Measurements from ENCODE around the gene CERS6.

The CERS6 gene

DNA sequence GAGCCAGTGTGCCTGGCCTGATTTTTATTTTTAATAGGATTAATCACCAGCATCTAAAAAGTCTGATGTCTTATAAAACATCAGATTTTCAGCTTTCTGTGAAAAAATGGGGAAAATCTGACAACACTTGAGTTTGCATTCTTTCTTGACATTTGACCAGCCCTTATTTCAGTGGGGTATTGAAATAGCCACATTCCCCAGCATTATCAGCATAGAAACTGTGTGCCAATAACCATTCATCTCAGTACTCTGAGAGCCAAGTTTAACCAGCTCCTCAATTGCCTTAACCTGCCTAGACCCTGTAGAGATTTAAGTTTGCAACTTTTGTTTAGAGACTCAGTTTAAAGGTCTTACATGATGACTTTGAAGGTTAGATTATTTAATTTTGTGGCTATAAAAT lies 155.0 kb downstream of the CERS6 start:
- no peak for DNase-seq

DNA sequence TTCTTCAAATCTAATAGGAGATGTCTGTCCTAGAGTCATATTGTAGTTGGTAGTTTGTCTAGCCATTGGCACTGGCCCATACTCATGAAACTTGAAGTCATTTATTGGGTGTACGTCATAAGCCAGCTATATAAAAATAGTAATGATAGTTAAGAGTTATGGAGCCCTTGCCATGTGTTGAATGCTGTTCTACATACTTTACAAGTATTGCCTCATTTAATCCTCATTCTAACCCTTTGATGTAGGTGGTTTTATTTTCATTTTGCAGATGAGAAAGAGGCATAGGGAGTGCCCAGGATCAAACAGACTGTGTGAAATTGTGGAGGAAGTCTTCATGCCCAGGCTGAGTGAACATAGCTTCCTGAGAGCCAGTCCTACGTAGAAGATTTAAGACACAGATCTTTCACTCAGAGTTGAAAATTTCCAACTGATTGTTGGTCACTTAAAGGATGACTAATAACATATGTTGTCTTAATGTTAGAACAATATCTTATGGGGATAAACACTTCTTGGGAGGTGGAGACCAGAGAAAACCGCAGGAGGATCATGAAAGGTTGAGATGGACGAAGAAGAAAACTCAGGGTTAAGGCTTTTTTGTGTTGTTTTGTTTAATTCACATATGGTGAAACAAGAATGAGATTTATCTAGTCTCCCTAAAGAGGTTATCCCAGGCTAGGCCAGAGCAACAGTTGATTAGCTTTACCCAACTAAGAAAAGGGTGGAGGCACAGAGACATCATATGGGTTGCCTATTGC lies 156.0 kb downstream of the CERS6 start:
- no peak for DNase-seq

DNA sequence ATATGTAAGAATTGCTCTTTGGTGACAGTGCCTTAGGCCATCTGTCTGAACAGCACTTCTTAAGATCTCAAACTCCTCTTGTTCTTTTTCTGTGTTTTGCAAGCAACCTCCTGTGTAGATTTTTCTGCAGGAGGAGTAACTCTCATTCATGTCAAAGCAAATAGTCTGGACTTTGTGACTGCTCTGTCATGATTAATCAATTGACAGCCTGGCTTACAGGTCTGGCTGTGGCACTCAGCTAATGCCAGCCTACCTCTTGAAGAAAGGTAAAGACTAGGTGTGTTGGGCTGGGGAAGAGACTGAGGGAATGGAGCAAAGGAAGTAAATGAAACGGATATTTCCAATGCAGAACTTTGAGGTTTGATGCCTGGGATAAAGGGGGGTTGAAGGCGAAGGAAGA lies 156.6 kb downstream of the CERS6 start:
- no peak for DNase-seq

DNA sequence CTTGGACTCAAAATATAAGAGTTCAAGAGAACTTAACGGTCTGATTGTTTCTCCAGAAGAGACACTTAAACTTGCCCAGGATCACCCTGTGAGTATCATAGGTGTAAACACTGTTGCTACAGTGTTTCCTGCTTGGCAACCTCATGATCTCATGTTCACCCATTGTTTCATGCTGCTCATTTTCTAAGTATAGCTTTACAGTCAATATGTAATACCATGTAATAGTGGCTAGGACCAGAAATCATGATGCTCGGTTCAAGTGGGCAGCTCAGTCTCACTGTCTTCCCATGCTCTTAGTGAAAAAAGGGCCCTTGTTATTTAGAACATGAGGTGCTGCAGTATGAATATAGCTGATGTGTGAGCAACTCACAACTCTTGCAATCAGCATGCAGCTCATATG lies 157.5 kb downstream of the CERS6 start:
- DNase-seq: no peak

DNA sequence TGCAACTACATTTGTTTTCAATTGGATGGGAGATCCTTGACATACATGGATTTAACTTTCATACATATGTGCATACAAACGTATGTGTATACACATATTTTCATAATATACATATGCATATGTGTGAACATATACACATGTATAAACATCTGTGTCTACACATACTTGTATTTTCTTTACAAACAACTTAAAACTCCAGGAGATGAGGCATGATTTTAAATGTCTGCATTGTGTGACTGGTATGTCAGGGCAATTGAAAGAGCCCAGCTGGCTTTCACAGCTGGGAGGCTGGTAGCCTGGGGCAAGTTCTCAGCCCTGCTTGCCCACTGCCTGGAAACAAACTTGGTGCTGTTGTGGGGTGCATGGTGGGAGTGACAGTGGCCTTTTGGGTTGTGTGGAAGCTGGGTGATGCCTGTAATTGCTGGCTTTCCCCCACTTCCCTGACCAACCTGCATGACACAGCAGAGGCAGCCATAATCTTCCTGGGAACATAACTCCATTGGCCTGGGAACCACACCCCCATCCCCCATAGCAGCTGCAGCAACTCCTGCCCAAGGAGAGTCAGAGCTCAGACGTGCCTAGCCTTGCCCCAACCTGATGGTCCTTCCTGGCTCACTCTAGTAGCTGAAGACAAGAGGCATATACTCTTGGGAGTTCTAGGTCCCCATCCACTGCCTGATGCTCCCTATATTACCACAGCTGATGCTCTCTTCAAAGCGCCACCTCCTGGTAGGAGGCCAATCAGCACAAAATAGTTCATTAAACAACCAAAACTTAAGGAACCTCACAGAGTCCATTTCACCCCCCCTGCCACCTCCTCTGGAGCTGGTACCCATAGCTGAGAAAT lies 158.3 kb downstream of the CERS6 start:
- no peak for DNase-seq

DNA sequence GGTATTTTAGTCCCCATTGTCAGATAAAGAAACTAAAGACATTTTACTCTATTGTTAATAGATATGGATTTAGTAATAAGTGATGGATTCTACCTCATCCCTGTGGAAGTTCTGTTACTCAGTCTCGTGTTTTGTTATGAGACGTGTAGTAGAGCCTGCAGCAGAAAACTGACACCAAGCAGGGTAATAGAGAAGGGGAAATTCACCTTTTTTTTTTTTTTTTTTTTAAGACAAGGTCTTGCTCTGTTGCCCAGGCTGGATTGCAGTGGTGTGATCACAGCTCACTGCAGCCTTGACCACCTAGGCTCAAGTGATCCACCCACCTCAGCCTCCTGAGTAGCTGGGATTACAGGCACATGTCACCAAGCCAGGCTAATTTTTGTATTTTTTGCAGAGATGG lies 164.5 kb downstream of the CERS6 start:
- no peak for DNase-seq

DNA sequence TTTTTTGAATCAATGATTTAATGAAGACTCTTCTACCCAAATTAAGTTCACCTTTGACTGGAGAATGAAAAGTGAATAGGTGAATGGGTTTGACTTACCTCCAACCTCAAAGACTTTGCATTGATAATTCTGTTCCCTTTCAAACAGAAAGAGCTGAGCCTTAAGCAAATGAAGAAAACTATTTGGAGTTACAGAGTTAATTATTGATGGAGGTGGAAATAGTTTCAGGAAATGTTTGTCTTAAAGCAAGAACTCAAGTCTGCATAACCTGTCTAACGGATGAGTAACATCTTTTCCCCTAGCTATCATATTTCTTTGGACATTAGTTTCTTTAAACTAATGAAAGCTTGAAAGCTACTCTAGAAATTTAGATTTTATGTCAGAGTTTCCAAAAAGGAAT lies 166.5 kb downstream of the CERS6 start:
- DNase-seq: no peak

DNA sequence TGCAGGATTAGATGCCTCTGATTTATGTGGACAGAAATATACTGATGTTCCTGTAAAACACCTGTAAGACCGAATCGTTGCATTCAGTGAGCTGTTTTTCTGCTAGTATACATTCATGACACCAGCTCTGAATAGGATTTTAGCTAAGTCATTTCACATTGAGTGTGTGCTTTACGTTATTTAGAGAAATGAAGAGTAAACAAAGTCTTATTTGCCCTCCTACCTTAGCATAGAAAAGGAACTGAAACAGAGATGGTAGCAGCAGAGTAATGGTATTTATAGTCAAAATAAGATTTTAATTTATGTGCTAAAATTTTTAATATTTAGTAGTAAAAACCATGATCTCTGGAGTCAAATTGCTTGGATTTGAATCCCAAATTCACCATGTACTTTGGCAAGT lies 168.0 kb downstream of the CERS6 start:
- no peak for DNase-seq

DNA sequence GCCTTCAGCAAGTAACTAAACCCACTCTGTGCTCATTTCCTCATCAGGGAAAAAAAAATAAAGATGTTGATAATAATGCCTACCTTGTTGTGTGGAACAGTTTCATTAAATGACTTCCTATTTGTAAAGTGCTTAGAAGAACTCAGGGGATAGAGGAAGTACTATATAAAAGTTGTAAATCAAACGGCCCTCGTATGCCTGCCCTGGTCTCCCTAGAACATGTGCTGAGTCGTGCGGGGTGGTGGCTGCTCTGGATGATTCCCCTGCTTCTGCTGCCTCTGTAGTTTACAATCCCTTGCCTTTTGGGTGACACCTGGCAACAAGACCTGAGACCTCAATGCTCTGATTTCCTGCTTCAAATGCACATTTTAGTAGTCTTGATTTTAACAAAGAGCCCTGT lies 170.0 kb downstream of the CERS6 start:
- DNase-seq: no peak

DNA sequence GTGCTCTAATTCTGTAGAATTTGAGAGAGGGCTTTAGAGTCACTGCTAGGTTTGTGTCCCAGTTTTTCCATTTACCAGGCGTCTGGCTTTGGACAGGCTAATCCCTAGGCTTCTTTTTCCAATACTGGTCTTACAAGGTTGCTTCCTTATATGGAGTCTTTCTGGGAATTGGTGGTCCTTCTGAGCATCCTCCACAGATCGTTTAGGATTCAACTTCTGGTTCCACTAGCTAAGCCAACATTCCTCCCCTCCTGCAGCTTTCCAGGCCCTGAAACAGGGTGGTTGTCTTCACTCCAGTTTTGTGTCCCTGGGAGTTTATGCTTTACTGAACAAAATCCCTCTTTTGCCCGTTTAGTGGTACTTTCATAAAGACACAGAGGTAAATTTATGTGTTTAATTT lies 170.6 kb downstream of the CERS6 start:
- no peak for DNase-seq

DNA sequence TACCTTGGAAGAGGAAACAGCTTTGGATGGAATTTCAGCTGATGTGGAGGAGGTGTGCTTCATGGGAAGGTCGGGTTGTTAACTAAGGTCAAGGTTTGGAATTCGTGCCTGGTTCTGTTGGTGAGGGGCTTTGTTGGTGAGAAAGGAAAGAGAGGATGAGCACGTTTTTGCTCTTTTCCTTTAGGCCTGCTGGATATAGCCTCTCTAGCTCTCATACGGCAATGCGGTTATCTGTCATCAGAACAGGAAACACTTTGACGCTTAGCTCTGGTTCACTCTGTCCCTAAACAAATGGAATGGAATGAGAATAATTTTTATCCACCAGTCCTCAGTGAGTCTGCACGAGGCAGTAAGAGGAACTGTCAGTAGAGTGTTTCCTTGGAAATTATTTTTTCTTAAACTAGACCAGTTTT lies 176.6 kb downstream of the CERS6 start:
- no peak for DNase-seq

DNA sequence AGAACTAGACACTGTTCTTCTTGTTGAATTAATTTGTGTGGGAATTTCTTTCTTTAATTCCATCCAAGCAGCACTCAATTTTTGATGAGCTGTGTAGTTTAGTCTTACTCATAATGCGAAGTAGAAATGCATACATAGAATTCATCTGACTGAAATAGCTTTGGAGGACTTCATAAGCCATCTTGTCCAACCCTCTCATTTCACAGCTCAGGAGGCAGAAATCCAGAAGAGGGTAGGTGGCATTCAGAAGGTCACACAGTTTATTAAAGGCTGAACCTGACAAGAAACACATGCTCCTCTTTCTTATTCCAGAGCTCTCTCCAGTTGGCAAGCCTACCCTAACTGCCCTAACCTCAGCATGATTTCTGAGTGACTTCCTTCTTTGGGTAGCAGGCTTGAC lies 177.1 kb downstream of the CERS6 start:
- DNase-seq: no peak

DNA sequence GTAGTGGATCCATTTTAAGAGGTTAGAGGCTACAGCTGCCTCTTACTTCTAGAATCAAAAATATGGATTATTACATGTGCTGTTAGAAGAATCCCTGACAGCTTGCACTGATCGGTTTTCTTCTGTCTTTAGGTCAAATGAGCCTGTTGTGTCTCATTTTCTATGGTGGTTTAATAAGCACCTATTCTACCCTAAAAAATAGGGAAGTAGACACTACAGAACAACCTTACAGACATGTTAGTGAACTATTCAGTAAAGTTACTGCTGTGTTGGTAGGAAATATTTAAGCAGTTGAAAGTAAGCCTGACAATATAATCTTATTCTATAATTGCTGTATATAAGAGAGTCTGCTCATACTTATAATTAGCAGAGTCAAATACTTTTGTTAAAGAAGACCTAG lies 177.8 kb downstream of the CERS6 start:
- no peak for DNase-seq

DNA sequence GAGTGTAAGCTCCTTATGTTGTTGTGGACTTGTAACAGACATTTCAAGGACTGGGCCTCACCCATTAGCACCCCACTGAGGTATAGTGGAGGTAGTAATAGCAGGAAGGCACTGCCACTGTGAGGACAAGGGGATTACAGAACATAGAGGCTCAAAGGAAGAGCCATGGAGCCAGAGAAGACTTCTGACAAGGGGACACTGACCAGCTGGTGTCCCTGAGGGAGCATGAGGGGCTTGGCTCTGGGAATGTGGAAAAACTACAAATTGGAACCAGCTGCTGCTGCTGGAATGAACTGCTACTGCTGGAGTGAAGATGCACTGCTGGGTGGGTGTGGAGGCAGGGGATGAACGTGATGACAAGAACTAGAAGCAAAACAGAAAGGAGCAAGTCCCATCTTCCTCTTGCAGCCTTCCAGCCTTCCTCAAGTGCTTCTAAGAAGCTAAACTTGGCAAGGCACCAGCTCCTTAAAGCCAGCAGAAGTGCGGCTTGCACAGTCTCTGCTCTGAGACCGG lies 179.0 kb downstream of the CERS6 start:
- DNase-seq: no peak

DNA sequence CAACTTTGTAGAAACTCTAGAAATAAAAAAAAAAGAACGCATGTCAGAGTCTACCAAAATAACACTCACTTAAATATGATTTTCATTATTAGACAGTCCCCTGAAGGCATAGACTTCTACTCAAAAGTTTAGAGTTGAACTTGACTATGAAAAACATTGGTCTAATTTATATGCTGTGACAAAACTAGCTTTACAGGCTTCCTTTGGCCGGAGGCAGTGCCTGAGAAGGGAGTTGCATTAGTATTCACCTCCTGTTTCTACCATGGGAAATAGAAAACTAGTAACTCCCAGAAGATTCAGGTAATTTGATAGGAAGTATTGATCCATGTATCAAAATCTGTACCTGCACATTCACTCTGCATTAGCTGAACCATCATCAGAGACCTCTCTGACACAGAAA lies 182.9 kb downstream of the CERS6 start:
- no peak for DNase-seq

DNA sequence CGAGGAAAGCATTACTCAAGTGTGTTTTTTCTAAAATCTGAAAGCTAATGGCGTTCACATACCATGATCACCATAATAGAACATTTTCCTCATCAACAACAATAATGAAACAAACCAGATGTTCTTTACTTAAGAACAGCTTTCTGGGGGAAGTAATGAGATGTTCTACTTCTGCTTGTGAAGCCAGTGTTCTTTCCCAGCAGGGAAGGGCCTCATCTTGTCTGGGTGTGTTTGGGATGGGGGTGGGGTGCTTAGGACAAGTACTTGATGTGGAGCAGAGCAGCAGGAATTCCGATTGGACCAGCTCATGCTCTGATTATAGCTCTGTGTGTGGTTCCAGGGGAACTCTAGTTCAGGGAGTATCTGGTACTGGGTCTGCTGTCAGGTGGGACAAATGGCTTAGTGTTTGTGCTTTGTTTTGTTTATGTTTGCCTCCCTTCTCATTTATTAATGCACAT lies 183.4 kb downstream of the CERS6 start:
- no peak for DNase-seq

DNA sequence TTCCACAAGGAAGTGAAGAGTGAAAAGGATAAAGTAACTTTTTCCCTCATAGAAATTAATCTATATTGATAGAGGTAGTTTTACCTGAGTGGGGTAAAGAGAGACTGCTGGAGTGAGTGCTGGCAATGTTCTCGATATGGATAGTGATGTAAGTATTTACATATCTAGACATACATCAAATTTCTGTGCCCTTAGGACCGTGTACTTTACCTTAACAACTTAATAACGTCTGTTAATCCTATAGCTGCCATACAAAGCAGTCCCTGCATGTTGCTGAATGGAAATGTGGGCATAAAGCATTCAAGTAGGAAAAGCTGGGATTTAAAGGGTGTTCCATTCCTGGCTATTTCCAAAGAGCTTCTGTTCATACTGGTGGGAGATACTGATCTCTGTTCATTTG lies 184.0 kb downstream of the CERS6 start:
- DNase-seq: no peak

DNA sequence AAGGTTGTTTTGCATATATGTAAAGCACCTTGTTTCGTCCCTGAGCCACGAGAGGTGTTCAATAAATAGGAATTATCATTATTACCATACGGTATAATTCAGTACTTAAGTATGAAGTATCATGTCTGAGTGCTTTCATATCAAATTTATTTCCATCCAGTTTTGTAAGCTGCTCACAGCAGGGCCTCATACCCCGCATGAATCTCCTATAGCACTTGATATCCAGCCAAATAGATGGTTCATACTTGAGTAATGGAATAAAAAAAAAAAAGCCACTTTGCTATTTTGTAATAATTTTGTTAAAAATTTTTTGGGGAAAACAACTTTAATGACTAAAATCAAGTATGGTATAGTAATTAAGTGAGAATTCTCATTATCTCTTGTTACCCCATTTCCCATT lies 185.6 kb downstream of the CERS6 start:
- no peak for DNase-seq

DNA sequence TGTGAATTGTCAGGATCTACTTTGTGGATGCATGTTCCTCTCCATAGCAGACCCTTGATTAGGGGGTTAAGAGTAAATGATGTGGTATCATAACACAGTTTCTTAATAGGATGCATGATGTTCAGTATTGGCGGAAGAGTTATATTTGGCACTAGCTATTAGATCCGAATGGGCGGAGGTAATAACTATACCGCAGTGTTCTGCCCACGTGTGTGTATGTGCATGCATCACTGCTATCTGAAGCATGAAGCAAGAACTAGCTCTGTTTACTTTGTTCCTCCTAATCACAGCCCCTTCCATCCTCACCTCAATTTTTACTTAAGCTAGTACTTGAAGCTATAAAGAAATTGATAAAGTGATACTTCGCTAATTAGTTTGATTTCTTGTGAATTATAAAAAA lies 186.8 kb downstream of the CERS6 start:
- DNase-seq: no peak

DNA sequence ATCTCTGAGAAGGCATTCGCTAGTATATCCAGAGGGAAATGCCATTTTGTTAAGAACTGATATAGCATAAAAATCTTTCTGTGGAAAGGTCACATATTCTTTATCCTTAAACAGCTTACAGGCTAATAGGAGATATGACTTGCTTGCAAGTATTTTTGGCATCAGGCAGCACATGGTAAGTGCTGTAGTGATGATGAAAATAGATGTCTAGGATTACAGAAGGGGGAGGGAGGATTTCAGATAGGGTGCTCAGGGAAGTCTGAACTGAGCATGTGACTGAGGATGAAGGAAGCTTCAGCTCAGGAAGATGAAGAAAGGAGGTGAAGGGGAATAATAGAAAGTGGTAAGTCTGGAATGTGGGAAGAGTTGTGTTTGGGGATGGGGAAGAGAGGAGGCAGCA lies 187.9 kb downstream of the CERS6 start:
- no peak for DNase-seq

DNA sequence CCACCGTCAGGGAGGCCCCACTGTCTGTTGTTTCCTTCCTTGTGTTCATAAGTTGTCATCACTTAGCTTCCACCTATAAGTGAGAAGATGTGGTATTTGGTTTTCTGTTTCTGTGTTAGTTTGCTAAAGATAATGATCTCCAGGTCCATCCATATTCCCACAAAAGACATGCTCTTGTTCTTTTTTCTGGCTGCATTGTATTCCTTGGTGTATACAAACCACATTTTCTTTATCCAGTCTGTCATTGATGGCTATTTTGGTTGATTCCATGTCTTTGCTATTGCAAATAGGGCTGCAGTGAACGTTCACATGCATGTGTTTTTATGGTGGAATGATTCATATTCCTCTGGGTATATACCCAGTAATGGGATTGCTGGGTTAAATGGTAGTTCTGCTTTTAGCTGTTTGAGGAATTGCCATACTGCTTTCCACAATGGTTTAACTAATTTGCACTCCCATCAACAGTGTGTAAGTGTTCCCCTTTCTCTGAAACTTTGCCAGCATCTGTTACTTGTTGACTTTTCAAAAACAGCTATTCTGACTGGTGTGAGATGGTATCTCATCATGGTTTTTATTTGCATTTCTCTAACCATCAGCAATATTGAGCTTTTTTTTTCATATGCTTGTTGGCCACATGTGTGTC lies 189.7 kb downstream of the CERS6 start:
- no peak for DNase-seq

DNA sequence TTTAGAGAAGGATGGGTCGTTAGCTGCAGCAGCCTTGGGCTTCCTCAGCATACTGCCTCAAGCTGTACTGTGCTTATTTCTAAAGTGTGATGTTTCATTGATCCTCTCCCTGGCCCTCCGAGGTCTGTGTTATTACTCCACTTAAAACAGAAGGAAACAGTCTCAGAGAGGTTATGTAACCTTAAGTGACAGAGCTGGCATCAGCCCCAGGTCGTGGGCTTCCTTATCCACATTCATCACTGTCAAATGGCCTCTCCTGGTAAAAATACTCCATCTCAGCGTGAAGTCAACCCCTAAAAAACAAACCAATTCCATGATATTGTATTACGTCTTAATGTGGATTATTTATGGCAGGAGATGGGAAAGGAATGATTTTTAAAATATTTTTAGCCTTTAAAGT lies 193.0 kb downstream of the CERS6 start:
- DNase-seq: no peak

DNA sequence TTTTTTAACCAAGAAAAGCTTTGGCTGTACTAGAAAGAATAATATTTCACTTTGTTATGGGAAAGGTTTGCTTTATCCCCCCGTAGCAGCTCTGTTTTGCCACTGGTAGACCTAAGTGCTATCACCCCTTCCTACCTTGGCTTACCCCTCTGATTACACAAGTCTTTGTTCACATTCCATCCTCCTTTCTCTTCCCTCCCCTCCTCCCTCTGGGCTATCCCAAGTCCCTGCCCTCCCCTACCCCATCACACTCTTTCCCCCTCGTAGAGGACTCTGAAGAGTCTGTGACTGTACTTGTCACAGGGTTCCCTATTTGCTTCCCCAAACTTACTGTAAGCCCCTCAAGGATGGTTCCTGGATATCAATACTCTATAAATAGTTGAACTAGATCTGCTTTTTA lies 193.5 kb downstream of the CERS6 start:
- DNase-seq: no peak

DNA sequence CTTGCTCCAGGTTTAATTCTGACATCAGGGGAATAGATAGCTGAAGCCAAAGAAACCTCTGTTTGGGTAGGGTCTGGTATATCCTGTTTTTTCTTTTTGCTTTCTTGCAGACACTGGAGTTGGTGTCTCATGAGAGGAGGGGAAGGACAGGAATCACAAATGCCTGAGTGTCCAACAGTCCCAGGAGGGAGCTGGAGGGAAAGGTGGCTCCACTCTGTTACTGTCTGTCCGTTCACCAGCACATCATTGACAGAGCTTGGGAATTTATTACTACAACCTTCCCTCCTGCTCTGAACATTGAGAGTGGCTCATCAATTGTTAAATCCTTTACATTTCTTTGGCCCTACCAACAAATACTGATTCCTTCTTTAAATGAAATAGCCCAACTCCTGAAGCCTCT lies 194.1 kb downstream of the CERS6 start:
- DNase-seq: no peak

Measured in CD4-positive, alpha-beta T cell treated with Interferon gamma for 1 hour (primary cell).